Measurements from ENCODE around the gene GAL3ST2. TPM values are rescaled to one million over a fixed set of nuclear protein-coding genes. Genes with fewer than 3 reads are reported as not detected.

Gene GAL3ST2
- total RNA-seq, 2 donors from 2014 or later = 0.49 to 2.2 TPM

GRCh38 chr2:241808721-241809382 is 32.2 kb downstream of the GAL3ST2 start, which contains the start of gene NEU4:
Gene NEU4, plus strand, starts transcription at chr2:241809193. Its CDS starts 5,292 bp downstream, at chr2:241814485.
- Histone ChIP-seq H3K4me3 (no peak within 1 kb of the TSS), H3K27me3 (replicated peaks; ENCODE audit: insufficient read depth) (no peaks in the 10 kb centered on the region), H3K9me3 (no peaks in the 10 kb centered on the region), H3K36me3 (no peaks in the 10 kb centered on the region), H3K4me1 (ENCODE audit: control insufficient read depth in 1 of 2, low read depth in 2 of 2) (peaks cover 3 to 30% of the 10 kb centered on the region in 2 donors), H3K27ac (no peak within 1 kb of the TSS)
- no peak for TF ChIP-seq CTCF (IDR thresholded peaks at IDR 0.05)
- DNase-seq (ENCODE audit: low spot score) = no peak
- no peak for ATAC-seq (ENCODE audit: insufficient number of reproducible peaks, low FRiP score, low read depth)

- no peak for ATAC-seq (ENCODE audit: insufficient number of reproducible peaks, low FRiP score, low read depth)
- TF ChIP-seq CTCF (IDR thresholded peaks at IDR 0.05) = no peak
- DNase-seq (ENCODE audit: low spot score) = no peak
- Histone ChIP-seq H3K27ac (no peak overlapping the region), H3K4me1 (ENCODE audit: control insufficient read depth in 1 of 2, low read depth in 2 of 2) (peaks cover under 1 to 22% of the 10 kb centered on the region in 2 donors), H3K36me3 (no peaks in the 10 kb centered on the region), H3K27me3 (replicated peaks; ENCODE audit: insufficient read depth) (no peaks in the 10 kb centered on the region), H3K4me3 (no peak overlapping the region), H3K9me3 (no peaks in the 10 kb centered on the region)
Observed at GRCh38 chr2:241809383-241810306, 33.0 kb downstream of the GAL3ST2 start.

- no peak for DNase-seq (ENCODE audit: low spot score)
- Histone ChIP-seq H3K4me3 (no peak overlapping the region), H3K4me1 (ENCODE audit: control insufficient read depth in 1 of 2, low read depth in 2 of 2) (peaks cover 0 to 18% of the 10 kb centered on the region in 2 donors), H3K36me3 (no peaks in the 10 kb centered on the region), H3K27ac (no peak overlapping the region), H3K9me3 (no peaks in the 10 kb centered on the region), H3K27me3 (replicated peaks; ENCODE audit: insufficient read depth) (no peaks in the 10 kb centered on the region)
- no peak for TF ChIP-seq CTCF (IDR thresholded peaks at IDR 0.05)
- ATAC-seq (ENCODE audit: insufficient number of reproducible peaks, low FRiP score, low read depth) = no peak
Observed at GRCh38 chr2:241810307-241811200, 33.9 kb downstream of the GAL3ST2 start.

GRCh38 chr2:241811201-241811951 is 34.8 kb downstream of the GAL3ST2 start:
- DNase-seq (ENCODE audit: low spot score) (no peak), ATAC-seq (ENCODE audit: insufficient number of reproducible peaks, low FRiP score, low read depth) (no peak)
- Histone ChIP-seq H3K4me1 (ENCODE audit: control insufficient read depth in 1 of 2, low read depth in 2 of 2) (peaks cover 0 to 18% of the 10 kb centered on the region in 2 donors), H3K27ac (no peak overlapping the region), H3K9me3 (no peaks in the 10 kb centered on the region), H3K27me3 (replicated peaks; ENCODE audit: insufficient read depth) (no peaks in the 10 kb centered on the region), H3K4me3 (no peak overlapping the region), H3K36me3 (no peaks in the 10 kb centered on the region)
- TF ChIP-seq CTCF (IDR thresholded peaks at IDR 0.05) = no peak

Data from thoracic aorta (tissue), 2 donors.